ENCODE data around the gene RPL35A. TPM values are rescaled to one million over a fixed set of nuclear protein-coding genes. Genes with fewer than 3 reads are reported as not detected.
A peak's percentile ranks its signal among the peaks of the same experiment; 100 is the strongest.
"Not testable (repeated sequence)": the region's sequence is repeated elsewhere in the genome, so short reads cannot be mapped to it uniquely, and the experiment has no call there.

Gene RPL35A
- total RNA-seq, 1 donor from 2014 or later = 842 TPM

DNA sequence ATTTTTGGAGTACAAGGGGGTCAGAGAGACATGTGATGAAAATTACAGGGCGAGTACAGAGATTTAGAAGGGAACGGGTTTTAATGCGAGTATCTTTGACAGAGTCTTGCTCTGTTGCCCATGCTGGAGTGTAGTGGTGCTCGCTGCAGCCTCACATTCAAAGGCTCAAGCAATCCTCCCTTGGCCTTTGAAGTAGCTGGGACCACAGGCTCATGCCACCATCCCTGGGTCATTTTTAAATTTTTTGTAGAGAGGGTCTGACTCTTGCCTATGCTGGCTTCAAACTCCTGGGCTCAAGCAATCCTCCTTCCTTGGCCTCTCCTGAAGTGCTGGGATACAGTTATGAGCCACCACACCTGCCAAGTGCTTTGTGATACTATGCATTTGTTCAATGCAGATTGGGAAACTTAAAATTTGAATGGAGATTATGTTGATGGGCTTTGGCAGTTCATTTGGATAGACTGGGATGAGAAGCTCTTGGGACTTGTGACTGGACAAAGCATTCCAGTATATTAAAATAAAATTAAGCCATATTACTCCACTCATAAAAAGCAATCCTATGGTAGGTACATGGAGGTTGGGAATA lies 6.0 kb downstream of the RPL35A start:
- TF ChIP-seq CTCF (conservative IDR thresholded peaks at IDR 0.05; ENCODE audit: low read depth, low read length) = no peak
- H3K4me3 ChIP-seq (ENCODE audit: low read depth, low read length) = no peak overlapping the region

GRCh38 chr3:197956626-197956988 lies 6.6 kb downstream of the RPL35A start:
- H3K4me3 ChIP-seq (ENCODE audit: low read depth, low read length) = no peak overlapping the region
- DNase-seq (ENCODE audit: low read depth) = no peak
- no peak for TF ChIP-seq CTCF (conservative IDR thresholded peaks at IDR 0.05; ENCODE audit: low read depth, low read length)

More for the DNA sequence above, 6.0 kb downstream of the RPL35A start:
- DNase-seq (ENCODE audit: low read depth) = no peak

GRCh38 chr3:197957790-197958133 lies 7.8 kb downstream of the RPL35A start:
- DNase-seq (ENCODE audit: low read depth) = no peak
- TF ChIP-seq CTCF (conservative IDR thresholded peaks at IDR 0.05; ENCODE audit: low read depth, low read length) = no peak

GRCh38 chr3:197958346-197958745 lies 8.4 kb downstream of the RPL35A start:
- H3K4me3 ChIP-seq (ENCODE audit: low read depth, low read length) = no peak overlapping the region
- DNase-seq (ENCODE audit: low read depth) = no peak
- TF ChIP-seq CTCF (conservative IDR thresholded peaks at IDR 0.05; ENCODE audit: low read depth, low read length) = no peak

More at GRCh38 chr3:197957790-197958133, 7.8 kb downstream of the RPL35A start:
- H3K4me3 ChIP-seq (ENCODE audit: low read depth, low read length) = no peak overlapping the region

DNA sequence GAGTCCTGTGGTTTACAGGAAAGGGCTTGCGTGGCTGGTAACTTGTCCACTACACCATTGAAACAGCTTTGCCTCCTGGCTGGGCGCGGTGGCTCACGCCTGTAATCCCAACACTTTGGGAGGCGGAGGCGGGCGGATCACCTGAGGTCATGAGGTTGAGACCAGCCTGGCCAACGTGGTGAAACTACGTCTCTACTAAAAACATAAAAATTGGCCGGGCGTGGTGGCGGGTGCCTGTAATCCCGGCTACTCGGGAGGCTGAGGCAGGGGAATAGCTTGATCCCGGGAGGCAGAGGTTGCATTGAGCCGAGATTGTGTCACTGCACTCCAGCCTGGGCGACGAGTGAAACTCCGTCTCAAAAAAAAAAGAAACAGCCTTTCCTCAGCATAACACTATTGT lies 8.9 kb downstream of the RPL35A start:
- peak overlapping the region; percentile 91 for H3K4me3 ChIP-seq (ENCODE audit: low read depth, low read length)
- DNase-seq (ENCODE audit: low read depth) = not testable (repeated sequence)

GRCh38 chr3:197959500-197959890 lies 9.5 kb downstream of the RPL35A start:
- TF ChIP-seq CTCF (conservative IDR thresholded peaks at IDR 0.05; ENCODE audit: low read depth, low read length) = no peak
- peak overlapping the region; percentile 91 for H3K4me3 ChIP-seq (ENCODE audit: low read depth, low read length)

DNA sequence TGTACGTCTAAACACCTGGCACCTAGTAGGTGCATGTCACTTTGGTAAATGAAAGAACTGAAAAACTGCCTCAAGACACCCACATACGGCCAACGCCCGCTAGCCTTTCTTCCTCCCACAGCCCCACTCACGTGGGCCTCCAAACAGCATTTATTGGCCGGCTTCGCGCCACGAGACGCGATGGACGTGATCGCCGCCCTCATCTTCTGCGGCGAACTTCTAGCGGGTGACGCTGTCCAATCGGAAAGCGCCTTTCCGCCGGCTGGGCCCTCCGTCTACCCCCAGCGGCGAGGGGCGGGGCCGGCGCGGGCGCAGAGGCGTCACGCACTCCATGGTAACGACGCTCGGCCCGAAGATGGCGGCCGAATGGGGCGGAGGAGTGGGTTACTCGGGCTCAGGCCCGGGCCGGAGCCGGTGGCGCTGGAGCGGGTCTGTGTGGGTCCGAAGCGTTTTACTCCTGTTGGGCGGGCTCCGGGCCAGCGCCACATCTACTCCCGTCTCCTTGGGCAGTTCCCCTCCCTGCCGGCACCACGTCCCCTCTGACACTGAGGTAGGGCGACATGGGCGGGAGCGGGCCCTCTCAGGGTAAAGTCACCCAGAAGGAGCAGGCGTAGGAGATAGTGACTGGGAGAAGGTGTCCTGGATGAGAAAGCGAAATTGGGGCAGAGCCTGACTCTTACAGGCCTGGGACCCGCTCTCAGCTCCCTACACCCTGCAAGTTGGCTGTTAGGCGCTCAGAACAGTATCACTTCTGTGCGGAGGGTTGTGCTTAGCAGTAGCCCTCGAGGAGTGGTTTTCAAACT lies 10.1 kb downstream of the RPL35A start, which contains the start of gene LMLN:
LMLN (plus strand) TSS at position 327 of the 803 bp plus-strand sequence; CDS start at position 356, 29 bp downstream.
- DNase-seq (ENCODE audit: low read depth) = peak; percentile 57
- no peak for TF ChIP-seq CTCF (conservative IDR thresholded peaks at IDR 0.05; ENCODE audit: low read depth, low read length)
- peak within 1 kb of the TSS; percentile 91 for H3K4me3 ChIP-seq (ENCODE audit: low read depth, low read length)

More at GRCh38 chr3:197959500-197959890, 9.5 kb downstream of the RPL35A start:
- DNase-seq (ENCODE audit: low read depth) = no peak
